K562 (cell line): ENCODE measurements around the gene CHSY3. TPM values are rescaled to one million over a fixed set of nuclear protein-coding genes. Genes with fewer than 3 reads are reported as not detected.

Experiments used
- CAMTA2 ChIP-seq: fragments of 250-450 bp; sonication (Bioruptor Pico); conservative IDR thresholded peaks from 2 replicates; pipeline ENCODE4 v1.5.1; 2022
- GATA2 ChIP-seq: sonication (generic); formaldehyde crosslinking; IDR thresholded peaks from 2 replicates; pipeline ENCODE4 v1.4.0; 2020; ENCODE audit warnings: mild to moderate bottlenecking, missing genetic modification reagents
- KAT2B ChIP-seq: IDR thresholded peaks from one replicate; pipeline ENCODE4 v1.6.1; 2012; ENCODE audit warnings: low read depth, mild to moderate bottlenecking, control low read depth, inconsistent platforms, low read length, moderate library complexity
- L3MBTL2 ChIP-seq: fragments of 450-650 bp; IDR thresholded peaks from 2 replicates; pipeline ENCODE4 v1.6.1; 2016; ENCODE audit warnings: mild to moderate bottlenecking, moderate library complexity
- MCM2 ChIP-seq: fragments of 450-650 bp; IDR thresholded peaks from 2 replicates; pipeline ENCODE4 v1.6.1; 2017; ENCODE audit warnings: low read depth, mild to moderate bottlenecking
- MECOM ChIP-seq: fragments of 250-450 bp; sonication (Bioruptor Pico); IDR thresholded peaks from 2 replicates; pipeline ENCODE4 v1.8.0; 2022; ENCODE audit warnings: inconsistent platforms
- XRCC3 ChIP-seq: fragments of 450-650 bp; IDR thresholded peaks from 2 replicates; pipeline ENCODE4 v1.6.1; 2017; ENCODE audit warnings: mild to moderate bottlenecking, moderate library complexity
- YBX1 ChIP-seq: fragments of 450-650 bp; IDR thresholded peaks from 2 replicates; pipeline ENCODE4 v1.7.1; 2016; ENCODE audit warnings: mild to moderate bottlenecking
- ZBTB40 ChIP-seq, 2 experiments: fragments of 450-650 bp in 1 of 2; sonication (generic) in 1 of 2; formaldehyde crosslinking in 1 of 2; IDR thresholded peaks; 2 replicates each; pipeline versions ENCODE4 v1.7.1 to v1.9.0; 2016 to 2022; ENCODE audit warnings: inconsistent platforms in 1 of 2, mild to moderate bottlenecking in 1 of 2, missing genetic modification reagents in 1 of 2
- polyA plus RNA-seq, 8 experiments: library from polyadenylated mRNA; depleted of rRNA in 4 of 8; stranded (reverse) in 5 of 8; unstranded in 3 of 8; fragments of >200 nt; fragmentation: Nextera tagmentation in 2 of 8; fragmentation: Illumina TruSeq in 1 of 8; extraction: Ambion mirVana in 2 of 8; extraction: Trizol in 1 of 8; gene quantifications; 2 replicates each; pipeline versions ENCODE4 v1.2.1 to v1.2.3, GENCODE V29; 2011 to 2014; ENCODE audit warnings: inconsistent platforms in 1 of 8, missing spikeins in 1 of 8
- total RNA-seq, 7 experiments: library from RNA; depleted of rRNA in 6 of 7; stranded (reverse); fragments of >200 nt in 6 of 7; fragmentation: Illumina TruSeq in 2 of 7; extraction: Trizol in 2 of 7; gene quantifications; 2 replicates each; pipeline versions ENCODE4 v1.2.1 to v1.2.3, GENCODE V29; 2011 to 2021; ENCODE audit warnings: low replicate concordance in 1 of 7
- TF ChIP-seq, protein P1 (sequence below), 2 experiments: fragments of 450-650 bp; IDR thresholded peaks; 2 replicates each; pipeline ENCODE4 v1.6.1; 2016; ENCODE audit warnings: mild to moderate bottlenecking in 2 of 2, borderline replicate concordance in 1 of 2, low read depth in 1 of 2, moderate library complexity in 1 of 2

The CHSY3 gene
- total and polyA plus RNA-seq, 9 of the 15 experiments (the other 6 are each of a cell fraction or from before 2014, with no cell fraction given), result 0.04 TPM; not detected in 8

- TF ChIP-seq ZBTB40 (IDR thresholded peaks at IDR 0.05) (no peak), ZBTB40 (CRISPR knock-in tag; IDR thresholded peaks at IDR 0.05) (no peak), GATA2 (CRISPR knock-in tag) (no peak), MECOM (CRISPR knock-in tag) (no peak), MCM2 (no peak), XRCC3 (no peak), CAMTA2 (CRISPR knock-in tag) (no peak), L3MBTL2 (no peak), YBX1 (no peak), KAT2B (no peak)
- TF ChIP-seq, protein P1, sequence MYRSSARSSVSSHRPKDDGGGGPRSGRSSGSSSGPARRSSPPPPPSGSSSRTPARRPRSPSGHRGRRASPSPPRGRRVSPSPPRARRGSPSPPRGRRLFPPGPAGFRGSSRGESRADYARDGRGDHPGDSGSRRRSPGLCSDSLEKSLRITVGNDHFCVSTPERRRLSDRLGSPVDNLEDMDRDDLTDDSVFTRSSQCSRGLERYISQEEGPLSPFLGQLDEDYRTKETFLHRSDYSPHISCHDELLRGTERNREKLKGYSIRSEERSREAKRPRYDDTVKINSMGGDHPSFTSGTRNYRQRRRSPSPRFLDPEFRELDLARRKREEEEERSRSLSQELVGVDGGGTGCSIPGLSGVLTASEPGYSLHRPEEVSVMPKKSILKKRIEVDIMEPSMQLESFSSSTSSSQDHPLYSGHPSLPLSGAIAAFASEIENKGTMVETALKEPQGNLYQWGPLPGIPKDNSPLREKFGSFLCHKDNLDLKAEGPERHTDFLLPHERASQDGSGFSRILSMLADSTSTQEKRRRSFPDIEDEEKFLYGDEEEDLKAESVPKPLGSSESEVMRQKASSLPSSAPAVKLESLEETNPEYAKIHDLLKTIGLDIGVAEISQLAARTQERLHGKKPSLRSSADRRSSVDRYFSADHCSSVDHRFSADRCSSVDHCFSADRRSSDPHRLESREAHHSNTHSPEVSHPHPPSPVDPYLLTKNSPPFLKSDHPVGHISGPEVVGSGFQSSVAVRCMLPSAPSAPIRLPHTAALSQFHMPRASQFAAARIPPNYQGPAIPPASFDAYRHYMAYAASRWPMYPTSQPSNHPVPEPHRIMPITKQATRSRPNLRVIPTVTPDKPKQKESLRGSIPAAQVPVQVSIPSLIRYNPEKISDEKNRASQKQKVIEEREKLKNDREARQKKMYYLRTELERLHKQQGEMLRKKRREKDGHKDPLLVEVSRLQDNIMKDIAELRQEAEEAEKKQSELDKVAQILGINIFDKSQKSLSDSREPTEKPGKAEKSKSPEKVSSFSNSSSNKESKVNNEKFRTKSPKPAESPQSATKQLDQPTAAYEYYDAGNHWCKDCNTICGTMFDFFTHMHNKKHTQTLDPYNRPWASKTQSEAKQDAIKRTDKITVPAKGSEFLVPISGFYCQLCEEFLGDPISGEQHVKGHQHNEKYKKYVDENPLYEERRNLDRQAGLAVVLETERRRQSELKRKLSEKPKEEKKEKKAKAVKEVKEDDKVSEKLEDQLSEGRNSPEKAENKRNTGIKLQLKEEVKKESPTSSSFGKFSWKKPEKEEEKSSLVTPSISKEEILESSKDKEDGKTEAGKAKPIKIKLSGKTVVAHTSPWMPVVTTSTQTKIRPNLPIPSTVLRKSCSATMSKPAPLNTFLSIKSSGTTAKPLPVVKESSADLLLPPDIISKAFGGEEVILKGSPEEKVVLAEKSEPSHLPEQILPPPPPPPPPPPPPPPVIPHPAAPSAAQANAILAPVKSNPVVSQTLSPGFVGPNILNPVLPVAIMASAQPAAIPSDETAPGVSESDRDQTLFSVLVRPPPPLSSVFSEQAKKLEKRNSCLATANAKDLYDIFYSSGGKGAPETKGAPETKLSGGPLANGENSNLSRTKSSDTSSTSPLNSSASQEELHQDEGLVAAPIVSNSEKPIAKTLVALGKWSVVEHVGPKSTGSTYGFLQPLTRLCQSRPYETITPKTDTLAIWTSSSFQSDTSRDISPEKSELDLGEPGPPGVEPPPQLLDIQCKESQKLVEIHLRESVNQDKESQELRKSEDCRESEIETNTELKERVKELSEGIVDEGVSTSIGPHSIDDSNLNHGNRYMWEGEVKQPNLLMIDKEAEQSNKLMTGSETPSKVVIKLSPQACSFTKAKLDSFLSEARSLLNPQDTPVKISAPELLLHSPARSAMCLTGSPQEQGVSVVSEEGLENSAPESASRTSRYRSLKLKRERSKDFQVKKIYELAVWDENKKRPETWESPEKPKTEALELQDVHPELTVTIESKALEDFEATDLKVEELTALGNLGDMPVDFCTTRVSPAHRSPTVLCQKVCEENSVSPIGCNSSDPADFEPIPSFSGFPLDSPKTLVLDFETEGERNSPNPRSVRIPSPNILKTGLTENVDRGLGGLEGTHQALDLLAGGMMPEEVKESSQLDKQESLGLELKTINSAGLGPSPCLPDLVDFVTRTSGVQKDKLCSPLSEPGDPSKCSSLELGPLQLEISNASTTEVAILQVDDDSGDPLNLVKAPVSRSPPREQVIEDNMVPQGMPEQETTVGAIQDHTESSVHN (IDR thresholded peaks at IDR 0.05; ENCODE audit: borderline replicate concordance in 1 of 2, low read depth in 1 of 2), result no peak
Measured at GRCh38 chr5:130090569-130091270, 186.5 kb downstream of the CHSY3 start (continued).
